ENCODE results near the gene TET3. TPM values are rescaled to one million over a fixed set of nuclear protein-coding genes. Genes with fewer than 3 reads are reported as not detected.

TET3 gene
- total RNA-seq, 2 donors from 2014 or later, result 1.9 to 3.9 TPM

DNA sequence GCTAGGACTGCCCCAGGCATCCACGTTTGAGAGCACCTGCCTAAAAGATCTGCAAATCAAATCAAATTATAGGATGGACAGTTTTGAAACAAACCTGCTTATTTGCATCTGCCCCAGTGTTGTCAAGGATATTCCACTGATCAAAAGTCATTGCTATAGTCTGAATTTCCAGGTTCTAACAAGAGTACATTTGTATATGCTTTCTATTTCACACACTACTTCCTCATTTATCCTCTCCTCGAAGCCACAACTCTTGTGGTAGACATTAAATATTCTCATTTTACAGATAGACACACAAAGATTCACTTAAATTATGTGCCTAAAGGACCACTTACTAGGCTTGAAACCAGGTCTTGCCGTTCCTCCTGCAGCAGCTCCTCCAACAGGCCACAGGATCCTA, 11.9 kb upstream of the TET3 start:
- H3K9me3 ChIP-seq, result no peaks in the 10 kb centered on the region
- no peak for DNase-seq (ENCODE audit: low spot score)
- H3K36me3 ChIP-seq, result no peaks in the 10 kb centered on the region
- no peak overlapping the region for H3K4me3 ChIP-seq
- H3K27ac ChIP-seq, result no peak overlapping the region
- no peak for TF ChIP-seq CTCF (IDR thresholded peaks at IDR 0.05)
- no peaks in the 10 kb centered on the region for H3K27me3 ChIP-seq
- peaks cover 0 to 25% of the 10 kb centered on the region in 2 donors for H3K4me1 ChIP-seq

- TF ChIP-seq CTCF (IDR thresholded peaks at IDR 0.05), result no peak
- peaks cover 0 to 27% of the 10 kb centered on the region in 2 donors for H3K4me1 ChIP-seq
- H3K27ac ChIP-seq, result no peak overlapping the region
- no peaks in the 10 kb centered on the region for H3K36me3 ChIP-seq
- H3K4me3 ChIP-seq, result no peak overlapping the region
- H3K9me3 ChIP-seq, result no peaks in the 10 kb centered on the region
- no peak for DNase-seq (ENCODE audit: low spot score)
- H3K27me3 ChIP-seq, result no peaks in the 10 kb centered on the region
These were observed 9.0 kb upstream of the TET3 start for GRCh38 chr2:73975731-73976130.

DNA sequence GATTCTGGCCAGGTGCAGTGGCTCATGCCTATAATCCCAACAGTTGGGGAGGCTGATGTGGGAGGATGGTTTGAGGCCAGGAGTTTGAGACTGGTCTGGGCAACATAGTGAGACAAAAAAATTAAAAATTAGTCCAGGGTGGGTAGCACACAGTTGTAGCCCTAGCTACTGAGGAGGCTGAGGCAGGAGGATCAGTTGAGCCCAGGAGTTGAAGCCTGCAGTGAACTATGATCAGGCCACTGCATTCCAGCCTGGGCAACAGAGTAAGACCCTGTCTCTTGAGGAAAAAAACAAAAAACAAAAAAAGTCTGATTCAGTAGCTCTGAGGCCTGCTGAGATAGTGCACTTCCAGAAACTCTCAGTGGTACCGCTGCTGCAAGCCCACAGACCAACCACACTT, 7.9 kb upstream of the TET3 start:
- no peak for TF ChIP-seq CTCF (IDR thresholded peaks at IDR 0.05)
- Histone ChIP-seq H3K36me3 (no peaks in the 10 kb centered on the region), H3K4me3 (no peak overlapping the region), H3K27me3 (no peaks in the 10 kb centered on the region), H3K4me1 (peaks cover 0 to 27% of the 10 kb centered on the region in 2 donors), H3K9me3 (no peaks in the 10 kb centered on the region), H3K27ac (no peak overlapping the region)
- DNase-seq (ENCODE audit: low spot score), result no peak

DNA sequence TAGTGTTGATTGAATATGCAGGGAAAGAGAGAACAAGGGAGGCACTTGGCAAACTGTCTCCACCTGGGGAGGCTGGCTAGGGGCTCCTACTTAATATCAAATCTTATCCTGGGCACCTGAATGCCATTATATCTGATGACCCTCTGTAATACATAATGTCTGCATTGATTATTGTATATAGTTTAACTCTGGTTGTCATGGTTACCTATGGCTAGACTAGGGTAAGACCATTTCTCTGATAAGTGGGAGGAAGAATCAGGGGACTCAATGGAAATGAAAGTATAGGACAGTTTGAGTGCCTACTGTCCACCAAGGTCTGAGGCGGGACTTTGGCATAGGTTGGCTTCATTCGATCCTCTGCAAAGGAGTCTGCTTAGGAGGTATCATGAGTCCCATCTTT, 7.2 kb upstream of the TET3 start:
- Histone ChIP-seq H3K36me3 (no peaks in the 10 kb centered on the region), H3K4me1 (peaks cover 0 to 30% of the 10 kb centered on the region in 2 donors), H3K27ac (no peak overlapping the region), H3K27me3 (no peaks in the 10 kb centered on the region), H3K9me3 (no peaks in the 10 kb centered on the region), H3K4me3 (no peak overlapping the region)
- TF ChIP-seq CTCF (IDR thresholded peaks at IDR 0.05), result no peak
- no peak for DNase-seq (ENCODE audit: low spot score)

DNA sequence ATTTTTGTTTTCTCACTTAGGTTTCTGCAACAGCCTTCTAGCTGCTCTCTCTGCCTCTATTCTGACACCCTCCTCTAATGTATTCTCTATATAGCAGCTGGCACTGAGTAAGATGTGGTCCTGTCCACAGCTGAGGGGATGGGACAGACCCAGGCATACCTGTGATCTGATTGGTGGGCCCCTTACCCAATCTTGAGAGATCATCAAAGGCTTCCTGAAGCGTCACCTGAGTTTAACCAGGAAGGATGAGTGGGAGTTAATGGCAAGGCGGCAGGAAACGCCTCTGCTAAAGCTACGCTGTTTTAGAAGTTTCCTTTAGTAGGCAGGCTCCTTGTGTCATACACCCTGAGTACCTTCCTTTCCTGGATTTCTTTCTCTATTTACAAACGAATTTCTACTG, 5.7 kb upstream of the TET3 start:
- DNase-seq (ENCODE audit: low spot score), result no peak
- no peak overlapping the region for H3K27ac ChIP-seq
- H3K4me1 ChIP-seq, result peaks cover 0 to 43% of the 10 kb centered on the region in 2 donors
- H3K4me3 ChIP-seq, result no peak overlapping the region
- no peaks in the 10 kb centered on the region for H3K27me3 ChIP-seq
- no peak for TF ChIP-seq CTCF (IDR thresholded peaks at IDR 0.05)
- H3K36me3 ChIP-seq, result no peaks in the 10 kb centered on the region
- H3K9me3 ChIP-seq, result no peaks in the 10 kb centered on the region

- no peak for DNase-seq (ENCODE audit: low spot score)
- no peaks in the 10 kb centered on the region for H3K9me3 ChIP-seq
- peaks cover 0 to 48% of the 10 kb centered on the region in 2 donors for H3K4me1 ChIP-seq
- no peaks in the 10 kb centered on the region for H3K36me3 ChIP-seq
- H3K27ac ChIP-seq, result no peak overlapping the region
- H3K4me3 ChIP-seq, result no peak overlapping the region
- no peaks in the 10 kb centered on the region for H3K27me3 ChIP-seq
- TF ChIP-seq CTCF (IDR thresholded peaks at IDR 0.05), result no peak
These were observed 5.0 kb upstream of the TET3 start for GRCh38 chr2:73979686-73980085.

Measured in right atrium auricular region (tissue), 2 donors.